OCI-LY1 (cell line): ENCODE measurements around the gene OR6C6.

Source experiments
- EZH2 ChIP-seq: fragments of 200-600 bp; sonication (generic), shearing (Covaris generic); IDR thresholded peaks from 2 replicates; pipeline ENCODE4 v1.8.0; 2017; ENCODE audit warnings: borderline replicate concordance, mixed run types, mild to moderate bottlenecking, antibody characterized with exemption, low read length, moderate library complexity, mixed read lengths
- TF ChIP-seq, protein P1 (sequence below): fragments of 200-600 bp; sonication (generic), shearing (Covaris generic); IDR thresholded peaks from 2 replicates; pipeline ENCODE4 v1.5.1; 2017; ENCODE audit warnings: mild to moderate bottlenecking, antibody characterized with exemption, low read length, moderate library complexity, mixed read lengths

- TF ChIP-seq, protein P1, sequence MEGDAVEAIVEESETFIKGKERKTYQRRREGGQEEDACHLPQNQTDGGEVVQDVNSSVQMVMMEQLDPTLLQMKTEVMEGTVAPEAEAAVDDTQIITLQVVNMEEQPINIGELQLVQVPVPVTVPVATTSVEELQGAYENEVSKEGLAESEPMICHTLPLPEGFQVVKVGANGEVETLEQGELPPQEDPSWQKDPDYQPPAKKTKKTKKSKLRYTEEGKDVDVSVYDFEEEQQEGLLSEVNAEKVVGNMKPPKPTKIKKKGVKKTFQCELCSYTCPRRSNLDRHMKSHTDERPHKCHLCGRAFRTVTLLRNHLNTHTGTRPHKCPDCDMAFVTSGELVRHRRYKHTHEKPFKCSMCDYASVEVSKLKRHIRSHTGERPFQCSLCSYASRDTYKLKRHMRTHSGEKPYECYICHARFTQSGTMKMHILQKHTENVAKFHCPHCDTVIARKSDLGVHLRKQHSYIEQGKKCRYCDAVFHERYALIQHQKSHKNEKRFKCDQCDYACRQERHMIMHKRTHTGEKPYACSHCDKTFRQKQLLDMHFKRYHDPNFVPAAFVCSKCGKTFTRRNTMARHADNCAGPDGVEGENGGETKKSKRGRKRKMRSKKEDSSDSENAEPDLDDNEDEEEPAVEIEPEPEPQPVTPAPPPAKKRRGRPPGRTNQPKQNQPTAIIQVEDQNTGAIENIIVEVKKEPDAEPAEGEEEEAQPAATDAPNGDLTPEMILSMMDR, result no peak
- no peak for TF ChIP-seq EZH2
These were observed 15.4 kb downstream of the OR6C6 start for GRCh38 chr12:55280991-55281390.
